RCC 7860 (cell line): ENCODE results near the gene CCS.
"Not testable (repeated sequence)": the region's sequence is repeated elsewhere in the genome, so short reads cannot be mapped to it uniquely, and the experiment has no call there.

Source experiments
- DNase-seq: peaks from one replicate; pipeline ENCODE4 v3.0.0-alpha.2; 2015; ENCODE audit warnings: low spot score
- FAIRE-seq: peaks from 2 replicates; lab custom pipeline; 2012; peaks lifted over from hg19 to GRCh38; lab: Jason Lieb, UNC

CCS gene

DNA sequence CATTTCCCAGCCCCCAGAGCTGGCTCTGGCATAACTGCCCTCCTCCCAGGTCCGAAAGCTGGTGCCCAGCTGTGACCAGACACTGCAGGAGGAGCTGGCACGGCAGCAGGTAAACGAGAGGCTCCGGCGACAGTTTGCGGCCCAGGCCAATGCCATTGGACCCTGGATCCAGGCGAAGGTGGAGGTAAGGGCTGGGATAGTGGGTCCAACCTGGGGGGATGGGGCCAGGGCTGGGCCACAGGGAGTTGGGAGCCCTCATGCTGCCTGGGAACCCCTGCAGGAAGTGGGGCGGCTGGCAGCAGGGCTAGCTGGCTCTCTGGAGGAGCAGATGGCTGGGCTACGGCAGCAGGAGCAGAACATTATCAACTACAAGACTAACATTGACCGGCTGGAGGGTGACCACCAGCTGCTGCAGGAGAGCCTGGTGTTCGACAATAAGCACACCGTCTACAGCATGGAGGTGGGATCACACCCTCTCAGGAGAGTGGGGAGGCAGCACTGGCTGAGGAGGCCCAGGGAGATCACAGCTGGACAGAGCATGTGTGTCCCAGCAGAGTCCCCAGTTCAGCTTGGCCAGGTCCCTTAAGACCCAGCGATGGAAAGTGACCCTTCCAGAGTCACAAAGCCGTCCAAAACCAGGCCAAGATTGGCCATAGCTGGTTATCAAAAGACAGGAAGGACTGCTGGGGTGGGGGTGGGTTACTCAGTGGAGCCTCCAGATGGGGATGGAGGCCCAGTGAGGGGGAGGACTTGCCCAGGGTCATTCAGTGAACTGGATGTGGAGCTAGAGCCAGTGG, 31.6 kb upstream of the CCS start:
- DNase-seq = no peak
- no peak for FAIRE-seq

DNA sequence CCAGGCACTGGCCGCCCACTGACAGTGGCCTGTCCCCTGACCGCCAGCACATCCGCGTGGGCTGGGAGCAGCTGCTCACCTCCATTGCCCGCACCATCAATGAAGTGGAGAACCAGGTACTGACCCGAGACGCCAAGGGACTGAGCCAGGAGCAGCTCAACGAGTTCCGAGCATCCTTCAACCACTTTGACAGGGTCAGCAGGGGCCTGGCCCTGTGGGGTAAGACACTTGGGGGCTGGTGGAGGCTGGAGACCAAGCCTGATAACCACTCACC, 31.1 kb upstream of the CCS start:
- FAIRE-seq = no peak

DNA sequence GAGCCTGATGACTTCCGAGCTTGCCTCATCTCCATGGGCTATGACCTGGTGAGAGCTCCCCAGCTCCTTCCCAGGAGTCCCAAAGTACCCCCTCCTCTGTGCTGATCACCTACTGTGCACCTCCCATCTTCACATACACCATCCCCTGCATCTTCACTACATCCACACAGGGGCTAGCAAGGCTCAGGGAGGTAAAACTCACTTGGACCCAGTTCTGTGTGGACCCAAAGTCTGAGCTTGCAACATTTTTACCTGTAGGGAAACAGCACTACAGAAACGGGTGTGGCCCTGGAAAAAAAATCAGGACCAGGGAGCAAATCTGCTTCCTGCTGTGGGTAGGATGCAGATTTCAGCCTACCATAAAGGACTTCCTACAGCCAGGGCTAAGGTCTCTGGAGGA, 30.7 kb upstream of the CCS start:
- no peak for FAIRE-seq

More for the DNA sequence above, 31.1 kb upstream of the CCS start:
- no peak for DNase-seq

DNA sequence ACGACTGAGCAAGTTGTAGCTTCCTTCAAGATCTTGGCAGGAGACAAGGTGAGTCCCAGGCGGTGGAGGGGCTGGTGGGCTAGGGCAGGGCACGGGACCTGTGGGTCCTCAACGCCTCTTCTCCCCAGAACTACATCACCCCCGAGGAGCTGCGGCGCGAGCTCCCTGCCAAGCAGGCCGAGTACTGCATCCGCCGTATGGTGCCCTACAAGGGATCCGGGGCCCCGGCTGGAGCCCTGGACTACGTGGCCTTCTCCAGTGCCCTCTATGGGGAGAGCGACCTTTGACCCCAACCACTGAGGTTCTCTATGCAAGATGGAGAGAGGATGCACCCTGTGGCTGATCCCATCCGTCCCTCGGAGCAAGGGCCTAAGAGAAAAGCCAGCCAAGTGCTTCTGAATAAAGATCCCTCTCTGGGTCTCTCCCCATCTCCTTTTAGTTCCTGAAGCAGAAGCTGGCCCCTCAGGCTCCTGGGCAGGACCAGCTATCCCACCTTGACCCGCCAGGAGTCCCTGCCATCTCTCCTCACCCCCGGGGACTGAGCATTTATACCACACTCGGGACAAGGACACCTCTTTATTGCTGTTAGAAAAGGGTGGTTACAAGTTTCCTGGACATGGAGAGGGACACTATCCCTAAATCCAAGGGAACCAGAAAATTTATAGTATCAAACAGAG, 29.9 kb upstream of the CCS start:
- DNase-seq (no peak), FAIRE-seq (no peak)

More for the DNA sequence above, 30.7 kb upstream of the CCS start:
- DNase-seq = no peak

DNA sequence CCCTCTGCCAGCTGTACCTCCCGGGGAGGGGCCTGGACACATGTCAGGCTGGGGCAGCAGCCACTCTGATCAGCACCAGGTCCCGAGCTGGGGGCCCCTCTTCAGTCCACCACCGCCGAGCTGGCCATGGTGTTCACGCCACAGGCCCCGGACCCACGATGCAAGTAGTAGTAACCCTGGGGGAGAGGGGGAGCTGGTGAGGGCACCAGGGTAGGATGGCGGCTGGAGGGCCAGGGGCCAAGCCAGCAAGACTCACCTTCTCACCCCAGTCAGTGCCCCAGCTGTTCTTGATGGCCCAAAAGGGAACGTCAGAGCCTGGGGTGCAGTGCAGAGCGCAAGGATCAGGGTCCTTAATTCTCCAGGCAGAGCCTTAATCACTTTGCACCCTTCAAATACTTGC, 29.2 kb upstream of the CCS start:
- FAIRE-seq (no peak), DNase-seq (no peak)

DNA sequence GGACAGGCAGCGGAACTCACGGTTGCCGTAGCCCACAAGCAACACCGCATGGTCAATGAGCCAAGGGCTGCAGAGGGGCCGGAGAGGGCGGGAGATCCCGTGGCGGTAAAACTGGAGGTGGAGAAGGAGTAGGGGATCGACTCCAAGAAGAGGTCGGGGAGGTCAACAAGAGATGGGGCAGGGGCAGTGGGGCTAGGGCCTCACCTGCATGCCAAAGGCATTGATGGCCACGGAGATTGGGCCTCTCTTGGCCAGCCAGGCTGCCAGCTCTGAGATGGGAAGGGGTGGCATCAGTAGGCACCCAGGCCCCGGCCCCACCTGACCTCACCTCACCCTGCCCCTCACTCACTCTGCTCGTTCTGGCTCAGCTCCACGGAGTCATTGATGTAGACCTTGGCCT, 28.4 kb upstream of the CCS start:
- FAIRE-seq (no peak), DNase-seq (no peak)

DNA sequence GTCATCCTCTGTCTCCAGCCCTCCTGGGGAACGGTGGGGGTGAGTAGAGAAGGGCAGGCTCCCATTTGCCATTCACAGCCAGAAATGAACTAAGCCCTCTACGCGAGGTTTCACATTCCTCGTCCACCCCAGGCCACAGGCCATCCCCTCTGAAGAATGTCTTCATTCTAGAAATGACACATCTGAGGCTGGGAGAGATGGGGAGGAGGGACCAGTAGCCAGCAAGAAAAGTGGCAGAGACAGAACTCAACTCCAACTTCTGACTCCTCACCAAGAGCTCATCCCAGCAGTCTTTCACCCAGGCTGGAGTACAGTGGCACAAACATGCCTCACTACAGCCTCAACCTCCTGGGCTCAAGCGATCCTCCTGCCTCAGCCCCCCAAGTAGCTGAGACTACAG, 28.0 kb upstream of the CCS start:
- DNase-seq (no peak), FAIRE-seq (no peak)

GRCh38 chr11:66566221-66566620, 26.8 kb upstream of the CCS start:
- FAIRE-seq (no peak), DNase-seq (no peak)

DNA sequence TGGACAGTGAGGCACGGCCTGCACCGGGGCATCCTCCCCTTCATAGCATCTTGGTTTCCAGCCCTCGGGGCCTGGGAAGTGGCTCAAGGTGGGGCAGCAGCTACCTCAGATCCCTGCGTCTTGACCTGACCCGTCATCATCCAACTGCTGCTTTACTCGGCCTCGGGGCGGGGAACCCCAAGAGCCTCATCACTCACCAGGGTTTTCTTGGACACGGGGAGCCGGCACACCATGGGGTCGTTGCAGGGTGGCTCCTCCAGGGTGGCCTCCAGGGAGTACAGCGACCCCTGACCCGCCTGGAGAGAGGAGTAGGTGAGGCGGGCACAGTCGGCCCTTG, 25.2 kb upstream of the CCS start:
- no peak for DNase-seq
- no peak for FAIRE-seq

DNA sequence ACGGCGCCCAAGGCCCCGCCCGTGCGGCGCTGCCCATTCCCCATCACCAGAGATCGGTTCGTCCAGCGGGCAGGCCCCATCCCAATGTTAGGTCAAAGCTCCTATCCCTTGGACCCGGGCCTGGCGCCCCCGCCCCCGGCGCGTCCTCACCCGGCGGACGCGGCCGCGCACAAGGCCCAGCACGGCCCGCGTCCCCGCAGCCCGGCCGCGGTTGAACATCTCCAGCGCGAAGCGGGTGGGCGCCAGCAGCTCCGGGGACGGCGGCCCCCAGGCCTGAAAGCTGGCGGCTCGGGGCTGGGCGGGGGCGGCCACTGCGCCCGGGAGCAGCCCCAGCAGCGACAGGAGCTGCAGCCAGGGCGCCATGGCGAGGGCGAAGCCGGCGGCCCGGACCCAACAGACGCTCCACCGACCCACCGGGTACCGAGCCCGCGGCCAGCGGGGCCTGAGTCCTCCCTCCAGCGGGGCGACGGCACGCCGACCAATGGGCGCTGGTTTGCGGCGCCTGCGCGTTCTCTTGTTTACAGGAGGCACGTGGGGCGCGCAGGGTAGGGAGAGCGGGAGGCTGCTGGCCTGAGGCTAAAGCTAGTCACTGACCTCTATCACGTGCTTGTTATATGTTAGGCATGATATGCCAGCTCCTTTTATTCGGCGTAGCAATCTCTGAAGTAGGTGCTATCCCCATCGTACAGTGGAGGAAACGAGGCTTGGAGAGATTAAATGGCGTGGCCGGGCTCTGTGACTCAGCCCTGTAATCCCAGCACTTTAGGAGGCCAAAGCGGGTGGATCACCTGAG, 24.7 kb upstream of the CCS start, which contains the start of gene CTSF:
CTSF (minus strand) TSS at position 483 of the 793 bp plus-strand sequence; CDS start at position 363, 120 bp downstream.
- DNase-seq (no peak), FAIRE-seq (no peak)

DNA sequence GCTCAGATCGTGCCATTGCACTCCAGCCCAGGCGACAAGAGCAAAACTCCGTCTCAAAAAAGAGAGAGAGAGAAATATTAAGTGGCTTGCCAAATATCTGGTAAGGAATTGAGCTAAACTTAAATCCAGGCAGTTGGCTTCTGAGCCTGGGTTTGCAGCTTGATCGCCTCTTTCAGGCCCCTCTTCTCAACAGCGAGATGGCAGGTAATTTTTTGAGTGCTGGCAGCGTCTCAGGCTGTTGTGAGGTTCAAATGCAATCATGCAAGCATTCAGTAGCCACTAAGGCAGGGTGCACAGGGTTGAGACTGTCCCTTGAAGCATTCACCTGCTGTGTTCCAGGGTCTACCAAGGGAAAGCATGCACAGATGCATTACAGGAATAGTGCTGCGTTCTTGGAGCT, 23.9 kb upstream of the CCS start:
- FAIRE-seq = no peak

GRCh38 chr11:66570079-66570849, 22.7 kb upstream of the CCS start:
- no peak for FAIRE-seq
- DNase-seq = no peak

More for the DNA sequence above, 23.9 kb upstream of the CCS start:
- DNase-seq = no peak

DNA sequence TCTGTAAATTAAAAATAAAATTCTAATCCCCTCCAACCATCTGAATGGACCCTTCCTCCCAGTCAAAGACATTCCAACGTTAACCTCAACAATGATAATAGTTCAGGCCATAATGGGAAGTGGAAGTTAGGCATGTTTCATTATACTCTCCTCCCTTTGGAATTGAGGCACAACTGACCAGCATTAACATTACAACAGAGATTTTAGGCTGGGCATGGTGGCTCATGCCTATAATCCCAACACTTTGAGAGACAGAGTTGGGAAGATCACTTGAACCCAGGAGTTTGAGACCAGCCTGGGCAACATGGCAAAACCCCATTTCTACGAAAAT, 22.2 kb upstream of the CCS start:
- DNase-seq = no peak

GRCh38 chr11:66579017-66579606, 13.9 kb upstream of the CCS start:
- FAIRE-seq (no peak), DNase-seq (peak; percentile 13)

More for the DNA sequence above, 22.2 kb upstream of the CCS start:
- no peak for FAIRE-seq

- FAIRE-seq = no peak
These were observed 12.2 kb upstream of the CCS start for GRCh38 chr11:66580803-66581202.

DNA sequence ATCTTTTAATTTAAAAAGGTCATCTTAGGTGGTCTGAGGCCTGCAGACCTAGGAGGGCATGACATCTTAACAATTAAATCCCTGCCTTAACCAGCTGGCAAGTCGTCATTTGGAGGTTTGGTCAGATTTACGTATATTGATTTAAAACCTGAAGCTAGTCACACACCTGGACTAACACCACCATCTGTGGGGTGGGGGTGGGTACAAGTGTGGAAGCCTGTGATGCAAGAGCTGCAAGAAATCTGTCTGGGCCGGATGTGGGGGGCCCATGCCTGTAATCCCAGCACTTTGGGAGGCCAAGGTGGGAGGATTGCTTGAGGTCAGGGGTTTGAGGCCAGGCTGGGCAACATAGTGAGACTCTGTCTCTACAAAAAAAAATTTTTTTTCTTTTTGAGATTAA, 11.7 kb upstream of the CCS start:
- FAIRE-seq (no peak), DNase-seq (no peak)

More at GRCh38 chr11:66580803-66581202, 12.2 kb upstream of the CCS start:
- no peak for DNase-seq

GRCh38 chr11:66582565-66583147, 10.3 kb upstream of the CCS start:
- not testable (repeated sequence) for FAIRE-seq, DNase-seq

DNA sequence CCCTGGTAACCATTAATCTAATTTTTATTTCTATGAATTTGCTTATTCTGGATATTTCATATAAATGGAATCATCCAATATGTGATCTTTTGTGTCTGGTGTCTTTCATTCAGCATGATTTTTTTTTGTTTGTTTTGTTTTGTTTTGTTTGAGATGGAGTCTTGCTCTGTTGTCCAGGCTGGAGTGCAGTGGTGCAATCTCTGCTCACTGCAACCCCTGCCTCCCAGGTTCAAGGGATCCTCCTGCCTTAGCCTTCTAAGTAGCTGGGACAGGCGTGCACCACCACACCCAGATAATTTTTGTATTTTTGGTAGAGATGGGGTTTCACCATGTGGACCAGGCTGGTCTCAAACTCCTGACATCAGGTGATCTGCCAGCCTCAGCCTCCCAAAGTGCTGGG, 7.5 kb upstream of the CCS start:
- DNase-seq, FAIRE-seq: not testable (repeated sequence)

DNA sequence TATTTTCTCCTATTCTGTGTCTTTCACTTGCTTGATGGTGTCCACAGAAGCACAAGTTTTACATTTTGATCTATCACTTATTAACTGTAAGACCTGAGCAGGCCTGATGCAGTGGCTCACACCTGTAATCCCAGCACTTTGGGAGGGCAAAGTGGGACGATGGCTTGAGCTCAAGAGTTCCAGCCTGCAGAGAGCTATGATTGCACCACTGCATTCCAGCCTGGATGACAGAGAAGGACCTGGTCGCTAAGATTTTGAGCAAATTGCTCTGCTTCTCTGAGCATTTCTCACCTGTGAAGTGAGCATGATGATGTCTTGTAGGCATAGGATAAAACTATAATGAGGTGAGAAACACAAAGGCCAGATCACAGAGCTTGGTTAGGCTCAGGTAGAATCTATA, 6.8 kb upstream of the CCS start:
- DNase-seq (no peak), FAIRE-seq (no peak)

- not testable (repeated sequence) for FAIRE-seq, DNase-seq
These were observed 3.7 kb upstream of the CCS start for GRCh38 chr11:66589315-66589714.
